Erythroblast (primary cell): Measurements from ENCODE around the gene EPHA1.

Source experiments
- GATA1 ChIP-seq: IDR thresholded peaks from 2 replicates; pipeline ENCODE4 v1.6.1; 2011; ENCODE audit warnings: low read depth, mild to moderate bottlenecking, control low read depth, low read length, moderate library complexity
- POLR2A ChIP-seq: IDR thresholded peaks from 2 replicates; pipeline ENCODE4 v1.6.1; 2011; ENCODE audit warnings: mild to moderate bottlenecking, low read length

DNA sequence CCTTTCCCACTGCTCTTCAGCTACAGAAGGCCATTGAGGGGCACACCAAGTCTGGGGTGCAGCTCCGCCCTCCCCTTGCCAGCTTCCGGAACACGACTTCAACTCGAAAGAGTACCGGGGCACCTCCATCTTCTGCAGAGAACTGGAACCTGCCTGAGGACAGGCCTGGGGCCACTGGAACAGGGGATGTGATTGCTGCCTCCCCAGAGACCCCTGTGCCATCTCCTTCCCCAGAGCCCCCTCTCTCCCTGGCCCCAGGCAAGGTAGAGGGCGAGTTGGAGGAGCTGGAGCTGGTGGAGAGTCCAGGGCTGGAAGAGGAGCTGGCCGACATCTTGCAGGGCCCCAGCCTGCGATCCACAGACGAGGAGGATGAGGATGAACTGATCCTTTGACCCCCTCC lies 57.1 kb downstream of the EPHA1 start:
- TF ChIP-seq POLR2A (no peak), GATA1 (no peak)
